Adrenal gland (tissue), 12 donors: Measurements from ENCODE around the gene TMEM163. TPM values are rescaled to one million over a fixed set of nuclear protein-coding genes. Genes with fewer than 3 reads are reported as not detected.

Experiments used
- DNase-seq, 7 donors: peaks; one replicate each; pipeline ENCODE4 v3.0.0-alpha.2; 2019 to 2020
- H3K27ac ChIP-seq, 5 donors: fragments of 200-600 bp; sonication (generic) in 4 of 5; 1 replicate in 3 of 5; 2 replicates in 2 of 5; pipeline versions ENCODE4 v1.5.1 to v1.8.0; 2016 to 2020; ENCODE audit warnings: mild to moderate bottlenecking in 1 of 5
- H3K27me3 ChIP-seq: fragments of 200-600 bp; 2 replicates; pipeline ENCODE4 v1.8.0; 2021
- H3K36me3 ChIP-seq, 2 donors: fragments of 200-600 bp; replicated peaks in 1 of 2; 1 replicate in 1 of 2; 2 replicates in 1 of 2; pipeline versions ENCODE4 v1.5.1 to v1.8.0; 2018 to 2022
- H3K4me1 ChIP-seq, 2 donors: fragments of 200-600 bp; replicated peaks in 1 of 2; 1 replicate in 1 of 2; 2 replicates in 1 of 2; pipeline versions ENCODE4 v1.5.1 to v1.8.0; 2018 to 2021
- H3K4me3 ChIP-seq, 4 donors: fragments of 200-600 bp; sonication (generic) in 3 of 4; one replicate each; pipeline ENCODE4 v1.5.1; 2016 to 2018
- H3K9me3 ChIP-seq, 3 donors: fragments of 200-600 bp; sonication (generic) in 1 of 3; replicated peaks in 1 of 3; 1 replicate in 2 of 3; 2 replicates in 1 of 3; pipeline versions ENCODE4 v1.5.1 to v1.8.0; 2016 to 2021
- CTCF ChIP-seq, 6 experiments: fragments of 450-650 bp in 4 of 6; fragments of 200-600 bp in 2 of 6; sonication (generic) in 1 of 6; IDR thresholded peaks; 1 replicate in 5 of 6; 2 replicates in 1 of 6; pipeline versions ENCODE4 v1.5.1 to v1.8.0; 2016 to 2021; ENCODE audit warnings: antibody characterized with exemption in 6 of 6, mild to moderate bottlenecking in 2 of 6, moderate library complexity in 1 of 6
- POLR2A ChIP-seq, 2 donors: fragments of 450-650 bp; IDR thresholded peaks; one replicate each; pipeline ENCODE4 v1.6.1; 2017; ENCODE audit warnings: antibody characterized with exemption in 2 of 2, mild to moderate bottlenecking in 2 of 2, moderate library complexity in 1 of 2
- WGBS, 4 donors: extraction: QIAGEN DNeasy Blood & Tissue Kit in 2 of 4; methylation state at CpG; one replicate each; pipeline versions ENCODE4 v1.1.5 to v1.1.7; 2013 to 2017; 5-methylcytosine and 5-hydroxymethylcytosine counted together
- intact Hi-C, 2 donors: fragments of 100-400 bp; cut with DNase I; formaldehyde crosslinking; loops; one replicate each; pipeline versions ENCODE4 v1.14.1 to v1.15.0; 2022 to 2023
- polyA plus RNA-seq, 3 donors: library from polyadenylated mRNA; stranded (reverse); fragments of 200-250 nt in 2 of 3; fragments of 350-450 nt in 1 of 3; fragmentation: Illumina TruSeq in 1 of 3; extraction: RNeasy Lipid Tissue Mini Kit (QIAGEN cat#74804) in 1 of 3; gene quantifications; one replicate each; pipeline ENCODE4 v1.2.3, GENCODE V29; 2013 to 2014
- total RNA-seq, 9 donors: library from RNA; depleted of rRNA in 4 of 9; stranded (reverse); fragments of >200 nt in 4 of 9; fragments of 120-200 nt in 1 of 9; fragmentation: NEBNext Ultra II Directional in 1 of 9; extraction: Animal tissue kit (Norgen Biotek cat#: 25700) in 1 of 9; gene quantifications; one replicate each; pipeline versions ENCODE4 v1.1.0 to v1.2.4, GENCODE V29; 2013 to 2023
- donor health status: healthy with polysubstance abuse.
- donor health status: Bipolar disorder and iron deficiency.
- donor health status: DM: yes; HTN: yes; CAD: no.
- donor health status: DM: no; HTN: no; CAD: no.
- donor health status: DM: no; HTN: no; CAD: no.
- donor health status: DM: yes; HTN: yes; CAD: no.

The TMEM163 gene
- total and polyA plus RNA-seq, 12 donors: 3.6 to 21.6 (median 9.5) TPM

- no peaks in the 10 kb centered on the region for H3K9me3 ChIP-seq
- no peak for TF ChIP-seq CTCF (IDR thresholded peaks at IDR 0.05)
- no peak for TF ChIP-seq POLR2A (IDR thresholded peaks at IDR 0.05)
- intact Hi-C loops: no loop called here
- 75 to 89% (median 81%) methylated on average over 5 of the region's 5 CpGs for WGBS, 4 donors
- no peaks in the 10 kb centered on the region for H3K27me3 ChIP-seq
- no peak overlapping the region for H3K27ac ChIP-seq
- H3K4me3 ChIP-seq: no peak overlapping the region
- H3K36me3 ChIP-seq: no peaks in the 10 kb centered on the region
- H3K4me1 ChIP-seq: peaks cover 0 to 2% of the 10 kb centered on the region in 2 donors
- DNase-seq: no peak
Measured at GRCh38 chr2:134707330-134707676, 11.5 kb downstream of the TMEM163 start.

- Histone ChIP-seq H3K9me3 (no peaks in the 10 kb centered on the region), H3K4me1 (no peaks in the 10 kb centered on the region), H3K27me3 (no peaks in the 10 kb centered on the region), H3K36me3 (no peaks in the 10 kb centered on the region), H3K4me3 (no peak overlapping the region), H3K27ac (no peak overlapping the region)
- WGBS, 4 donors: 56 to 66% (median 61%) methylated on average over 15 to 18 of the region's 18 CpGs
- intact Hi-C loops: no loop called here
- TF ChIP-seq CTCF (IDR thresholded peaks at IDR 0.05) (no peak), POLR2A (IDR thresholded peaks at IDR 0.05) (no peak)
- DNase-seq: no peak
Measured at GRCh38 chr2:134706587-134707329, 12.0 kb downstream of the TMEM163 start.

GRCh38 chr2:134705861-134706586, 12.8 kb downstream of the TMEM163 start:
- intact Hi-C loops: no loop called here
- H3K4me1 ChIP-seq: no peaks in the 10 kb centered on the region
- no peaks in the 10 kb centered on the region for H3K36me3 ChIP-seq
- 65 to 84% (median 71%) methylated on average over 19 to 21 of the region's 21 CpGs for WGBS, 4 donors
- no peak overlapping the region for H3K27ac ChIP-seq
- H3K9me3 ChIP-seq: no peaks in the 10 kb centered on the region
- H3K27me3 ChIP-seq: no peaks in the 10 kb centered on the region
- TF ChIP-seq POLR2A (IDR thresholded peaks at IDR 0.05) (no peak), CTCF (IDR thresholded peaks at IDR 0.05) (no peak)
- H3K4me3 ChIP-seq: no peak overlapping the region
- no peak for DNase-seq

- WGBS, 4 donors: 84 to 88% (median 84%) methylated on average over 4 of the region's 4 CpGs; no CpG with 5 or more reads in 1 of the 4 donors
- no peaks in the 10 kb centered on the region for H3K27me3 ChIP-seq
- no peaks in the 10 kb centered on the region for H3K36me3 ChIP-seq
- H3K9me3 ChIP-seq: no peaks in the 10 kb centered on the region
- no peaks in the 10 kb centered on the region for H3K4me1 ChIP-seq
- intact Hi-C loops: no loop called here
- TF ChIP-seq POLR2A (IDR thresholded peaks at IDR 0.05) (no peak), CTCF (IDR thresholded peaks at IDR 0.05) (no peak)
- no peak overlapping the region for H3K27ac ChIP-seq
- no peak overlapping the region for H3K4me3 ChIP-seq
- DNase-seq: no peak
Measured at GRCh38 chr2:134704173-134704572, 14.6 kb downstream of the TMEM163 start.
